Astrocyte (in vitro differentiated cells and primary cell): ENCODE results near the gene XPOT. TPM values are rescaled to one million over a fixed set of nuclear protein-coding genes. Genes with fewer than 3 reads are reported as not detected.

Experiments
- DNase-seq: peaks from one replicate; pipeline ENCODE4 v3.0.0-alpha.2; 2010; ENCODE audit warnings: low read depth
- FAIRE-seq: peaks from 2 replicates; lab custom pipeline; 2011; peaks lifted over from hg19 to GRCh38; lab: Jason Lieb, UNC
- H2AFZ ChIP-seq: 2 replicates; pipeline ENCODE4 v1.6.0; 2012; ENCODE audit warnings: low read depth, low read length, inconsistent platforms
- H3K27ac ChIP-seq: 2 replicates; pipeline ENCODE4 v1.5.1; 2011; ENCODE audit warnings: low read depth, low read length, inconsistent platforms
- H3K27me3 ChIP-seq: 2 replicates; pipeline ENCODE4 v1.6.0; 2011; ENCODE audit warnings: low read length, inconsistent platforms; ENCODE audit not compliant: insufficient read depth
- H3K36me3 ChIP-seq: 2 replicates; pipeline ENCODE4 v1.5.1; 2011; ENCODE audit warnings: low read length, inconsistent platforms; ENCODE audit not compliant: insufficient read depth
- H3K4me1 ChIP-seq: 2 replicates; pipeline ENCODE4 v1.5.1; 2011; ENCODE audit warnings: low read length, inconsistent platforms; ENCODE audit not compliant: insufficient read depth
- H3K4me2 ChIP-seq: 2 replicates; pipeline ENCODE4 v1.6.0; 2012; ENCODE audit warnings: low read length, inconsistent platforms
- H3K4me3 ChIP-seq: 2 replicates; pipeline ENCODE4 v1.5.1; 2011; ENCODE audit warnings: low read depth, mild to moderate bottlenecking, low read length, inconsistent platforms; ENCODE audit not compliant: insufficient read depth
- H3K79me2 ChIP-seq: 2 replicates; pipeline ENCODE4 v1.6.0; 2012; ENCODE audit warnings: mild to moderate bottlenecking, low read length, inconsistent platforms; ENCODE audit not compliant: insufficient read depth
- H3K9ac ChIP-seq: 2 replicates; pipeline ENCODE4 v1.6.0; 2012; ENCODE audit warnings: mild to moderate bottlenecking, low read length, inconsistent platforms
- H3K9me3 ChIP-seq: 2 replicates; pipeline ENCODE4 v1.5.1; 2012; ENCODE audit warnings: low read depth, mild to moderate bottlenecking, low read length, inconsistent platforms; ENCODE audit not compliant: insufficient read depth
- H4K20me1 ChIP-seq: 2 replicates; pipeline ENCODE4 v1.6.0; 2012; ENCODE audit warnings: low read length, inconsistent platforms; ENCODE audit not compliant: insufficient read depth
- H3K27ac Mint-ChIP-seq: one replicate; pipeline ENCODE4 v1.8.0; 2021; ENCODE audit warnings: mild to moderate bottlenecking, mixed read lengths; ENCODE audit not compliant: unreplicated experiment
- H3K27me3 Mint-ChIP-seq: one replicate; pipeline ENCODE4 v1.8.0; 2021; ENCODE audit warnings: low read depth, mixed read lengths; ENCODE audit not compliant: unreplicated experiment
- H3K36me3 Mint-ChIP-seq: one replicate; pipeline ENCODE4 v1.8.0; 2021; ENCODE audit warnings: low read depth, mixed read lengths; ENCODE audit not compliant: unreplicated experiment
- H3K4me1 Mint-ChIP-seq: one replicate; pipeline ENCODE4 v1.8.0; 2021; ENCODE audit warnings: low read depth, mixed read lengths; ENCODE audit not compliant: unreplicated experiment
- H3K4me3 Mint-ChIP-seq: one replicate; pipeline ENCODE4 v1.8.0; 2021; ENCODE audit warnings: mild to moderate bottlenecking, moderate library complexity, mixed read lengths; ENCODE audit not compliant: unreplicated experiment
- H3K9me3 Mint-ChIP-seq: one replicate; pipeline ENCODE4 v1.8.0; 2021; ENCODE audit warnings: mild to moderate bottlenecking, mixed read lengths; ENCODE audit not compliant: unreplicated experiment
- CTCF ChIP-seq: IDR thresholded peaks from 2 replicates; pipeline ENCODE4 v1.5.1; 2011; ENCODE audit warnings: low read depth, mild to moderate bottlenecking, inconsistent platforms, low read length, moderate library complexity; ENCODE audit not compliant: insufficient read depth
- EZH2 ChIP-seq: IDR thresholded peaks from 2 replicates; pipeline ENCODE4 v1.6.1; 2012; ENCODE audit warnings: mild to moderate bottlenecking, low read length, inconsistent platforms; ENCODE audit not compliant: insufficient read depth
- total RNA-seq: library from RNA; stranded (reverse); gene quantifications from 2 replicates; pipeline ENCODE4 v1.2.1, GENCODE V29; 2021

XPOT gene
- total RNA-seq, 1 donor from 2014 or later, result 142 TPM

GRCh38 chr12:64362721-64363305, 41.4 kb upstream of the XPOT start:
- Mint-ChIP-seq H3K27ac (no peak overlapping the region), H3K9me3 (no peaks in the 10 kb centered on the region), H3K4me3 (no peak overlapping the region), H3K4me1 (no peaks in the 10 kb centered on the region), H3K27me3 (no peaks in the 10 kb centered on the region), H3K36me3 (no peaks in the 10 kb centered on the region)
- Histone ChIP-seq H3K27me3 (no peaks in the 10 kb centered on the region), H3K36me3 (no peaks in the 10 kb centered on the region), H3K79me2 (no peaks in the 10 kb centered on the region), H4K20me1 (no peaks in the 10 kb centered on the region), H3K9ac (no peak overlapping the region), H3K4me3 (no peak overlapping the region), H3K4me1 (no peaks in the 10 kb centered on the region), H3K4me2 (no peak overlapping the region), H3K27ac (no peak overlapping the region), H3K9me3 (no peaks in the 10 kb centered on the region), H2AFZ (no peak overlapping the region)
- DNase-seq (no peak), FAIRE-seq (no peak)
- TF ChIP-seq EZH2 (no peak), CTCF (no peak)

GRCh38 chr12:64383675-64384074, 20.5 kb upstream of the XPOT start:
- Histone ChIP-seq H3K9me3 (no peaks in the 10 kb centered on the region), H3K4me3 (no peak overlapping the region), H2AFZ (no peak overlapping the region), H3K27me3 (no peaks in the 10 kb centered on the region), H3K4me2 (no peak overlapping the region), H3K9ac (no peak overlapping the region), H4K20me1 (no peaks in the 10 kb centered on the region), H3K36me3 (no peaks in the 10 kb centered on the region), H3K4me1 (peaks cover 5% of the 10 kb centered on the region), H3K27ac (no peak overlapping the region), H3K79me2 (no peaks in the 10 kb centered on the region)
- no peak for DNase-seq
- no peak for TF ChIP-seq EZH2
- Mint-ChIP-seq H3K27me3 (no peaks in the 10 kb centered on the region), H3K36me3 (no peaks in the 10 kb centered on the region), H3K4me3 (no peak overlapping the region), H3K27ac (no peak overlapping the region), H3K9me3 (peaks cover 1% of the 10 kb centered on the region), H3K4me1 (peaks cover 4% of the 10 kb centered on the region)
- FAIRE-seq, result no peak

- Histone ChIP-seq H2AFZ (no peak overlapping the region), H3K79me2 (no peaks in the 10 kb centered on the region), H3K9ac (no peak overlapping the region), H4K20me1 (no peaks in the 10 kb centered on the region), H3K4me2 (peak overlapping the region; percentile 36), H3K4me3 (no peak overlapping the region), H3K4me1 (peaks cover 5% of the 10 kb centered on the region), H3K27ac (no peak overlapping the region), H3K27me3 (no peaks in the 10 kb centered on the region), H3K9me3 (no peaks in the 10 kb centered on the region), H3K36me3 (no peaks in the 10 kb centered on the region)
- Mint-ChIP-seq H3K36me3 (no peaks in the 10 kb centered on the region), H3K4me3 (no peak overlapping the region), H3K27me3 (no peaks in the 10 kb centered on the region), H3K9me3 (peaks cover 1% of the 10 kb centered on the region), H3K4me1 (peaks cover 4% of the 10 kb centered on the region), H3K27ac (no peak overlapping the region)
- DNase-seq (no peak), FAIRE-seq (no peak)
- TF ChIP-seq EZH2 (no peak), CTCF (no peak)
These were observed 19.2 kb upstream of the XPOT start for GRCh38 chr12:64385019-64385418.
